HG02763 (cell line): ENCODE results near the gene NPDC1.
"Not testable (repeated sequence)": the region's sequence is repeated elsewhere in the genome, so short reads cannot be mapped to it uniquely, and the experiment has no call there.

Experiments used
- ATAC-seq: cut with Tn5 transposase; IDR thresholded peaks from one replicate; pipeline ENCODE4 v1.9.1; 2021; ENCODE audit warnings: mild to moderate bottlenecking, moderate library complexity; ENCODE audit not compliant: unreplicated experiment

NPDC1 gene

GRCh38 chr9:137041124-137041523, 4.9 kb downstream of the NPDC1 start:
- ATAC-seq: no peak

GRCh38 chr9:137040568-137040967, 5.4 kb downstream of the NPDC1 start:
- ATAC-seq: no peak

- ATAC-seq: no peak
These were observed 6.2 kb downstream of the NPDC1 start for GRCh38 chr9:137039611-137040366.

GRCh38 chr9:137038916-137039315, 7.1 kb downstream of the NPDC1 start:
- no peak for ATAC-seq

- ATAC-seq: no peak
These were observed 8.5 kb downstream of the NPDC1 start for GRCh38 chr9:137037483-137037882.

GRCh38 chr9:137037035-137037434, 8.9 kb downstream of the NPDC1 start:
- ATAC-seq: no peak

GRCh38 chr9:137035937-137036336, 10.0 kb downstream of the NPDC1 start:
- no peak for ATAC-seq

GRCh38 chr9:137035507-137035834, 10.5 kb downstream of the NPDC1 start:
- ATAC-seq: no peak

GRCh38 chr9:137034709-137035506, 11.1 kb downstream of the NPDC1 start:
- no peak for ATAC-seq

- no peak for ATAC-seq
These were observed 11.8 kb downstream of the NPDC1 start for GRCh38 chr9:137034039-137034708.

- not testable (repeated sequence) for ATAC-seq
These were observed 12.5 kb downstream of the NPDC1 start for GRCh38 chr9:137033481-137033880.

- ATAC-seq: no peak
These were observed 13.1 kb downstream of the NPDC1 start for GRCh38 chr9:137032858-137033257.

GRCh38 chr9:137031904-137032640, 13.9 kb downstream of the NPDC1 start, which contains the start of gene FUT7:
Gene FUT7 (minus strand): TSS chr9:137032088. CDS start chr9:137031991, 97 bp downstream.
- no peak for ATAC-seq

GRCh38 chr9:137030538-137031527, 15.1 kb downstream of the NPDC1 start:
- no peak for ATAC-seq

- no peak for ATAC-seq
These were observed 16.0 kb downstream of the NPDC1 start for GRCh38 chr9:137030006-137030405.

- no peak for ATAC-seq
These were observed 16.7 kb downstream of the NPDC1 start for GRCh38 chr9:137029058-137029936.

- peak; percentile 50 for ATAC-seq
These were observed 17.5 kb downstream of the NPDC1 start for GRCh38 chr9:137028263-137029057.
